Inflammatory macrophage treated with lipopolysaccharide for 1 hour (primary cell): ENCODE data around the gene MGAT2.
"Not testable (repeated sequence)": the region's sequence is repeated elsewhere in the genome, so short reads cannot be mapped to it uniquely, and the experiment has no call there.

Source experiments
- DNase-seq, 2 donors: peaks; one replicate each; pipeline ENCODE4 v3.0.0-alpha.2; 2020 to 2022

The MGAT2 gene

GRCh38 chr14:49620182-49621113 lies at the start of gene MGAT2, which contains the start of gene RPL36AL:
TSS of gene MGAT2 (plus strand) at chr14:49620799. CDS start at chr14:49621269, 470 bp downstream.
TSS of gene RPL36AL (minus strand) at chr14:49620626. CDS start at chr14:49619104, 1,522 bp downstream.
- DNase-seq: peak; percentile 96 to 97

- DNase-seq: no peak
Measured at GRCh38 chr14:49574038-49574437, 46.6 kb upstream of the MGAT2 start.

- DNase-seq: no peak
Measured at GRCh38 chr14:49578141-49578540, 42.5 kb upstream of the MGAT2 start.

- no peak for DNase-seq
Measured at GRCh38 chr14:49579841-49580240, 40.8 kb upstream of the MGAT2 start.

- DNase-seq: no peak
Measured at GRCh38 chr14:49581209-49582112, 39.1 kb upstream of the MGAT2 start.

- DNase-seq: no peak
Measured at GRCh38 chr14:49582113-49582977, 38.3 kb upstream of the MGAT2 start.

- DNase-seq: no peak
Measured at GRCh38 chr14:49583629-49584028, 37.0 kb upstream of the MGAT2 start.

- no peak for DNase-seq
Measured at GRCh38 chr14:49584058-49584457, 36.5 kb upstream of the MGAT2 start.

GRCh38 chr14:49584981-49585640 lies 35.5 kb upstream of the MGAT2 start:
- DNase-seq: not testable (repeated sequence)

GRCh38 chr14:49585803-49586672 lies 34.6 kb upstream of the MGAT2 start, which contains the start of gene RPS29:
TSS of gene RPS29 (minus strand) at chr14:49586380. CDS start at chr14:49586346, 34 bp downstream.
- peak; percentile 99 to 100 for DNase-seq

GRCh38 chr14:49586673-49587460 lies 33.7 kb upstream of the MGAT2 start:
- peak; percentile 74 to 94 for DNase-seq

GRCh38 chr14:49589387-49589786 lies 31.2 kb upstream of the MGAT2 start:
- DNase-seq: no peak

- DNase-seq: no peak
Measured at GRCh38 chr14:49593016-49593415, 27.6 kb upstream of the MGAT2 start.

- no peak for DNase-seq
Measured at GRCh38 chr14:49594347-49595091, 26.1 kb upstream of the MGAT2 start.

- DNase-seq: no peak
Measured at GRCh38 chr14:49598189-49598484, 22.5 kb upstream of the MGAT2 start.

- peak; percentile 69 to 94 for DNase-seq
Measured at GRCh38 chr14:49598485-49599300, 21.9 kb upstream of the MGAT2 start, which contains the start of gene LRR1. TSS of gene LRR1 (plus strand) at chr14:49598940. CDS start at chr14:49599021, 81 bp downstream.

- no peak for DNase-seq
Measured at GRCh38 chr14:49607583-49607982, 13.0 kb upstream of the MGAT2 start.

GRCh38 chr14:49612251-49612650 lies 8.3 kb upstream of the MGAT2 start:
- no peak for DNase-seq
